Immature natural killer cell (primary cell): ENCODE results near the gene POLR1D. TPM values are rescaled to one million over a fixed set of nuclear protein-coding genes. Genes with fewer than 3 reads are reported as not detected.

Experiments used
- DNase-seq, 3 donors: peaks; one replicate each; pipeline ENCODE4 v3.0.0; 2022; ENCODE audit warnings: mixed read lengths in 1 of 3
- H3K27ac Mint-ChIP-seq, 6 donors: one replicate each; pipeline ENCODE4 v1.8.0; 2020; ENCODE audit warnings: mixed read lengths in 6 of 6, mild to moderate bottlenecking in 5 of 6, inconsistent platforms in 4 of 6, moderate library complexity in 3 of 6
- H3K27me3 Mint-ChIP-seq, 3 donors: one replicate each; pipeline ENCODE4 v1.8.0; 2020 to 2021; ENCODE audit warnings: low read depth in 3 of 3, mild to moderate bottlenecking in 3 of 3, mixed read lengths in 3 of 3, moderate library complexity in 3 of 3, inconsistent platforms in 1 of 3
- H3K36me3 Mint-ChIP-seq, 3 donors: one replicate each; pipeline ENCODE4 v1.8.0; 2020; ENCODE audit warnings: mixed read lengths in 3 of 3, inconsistent platforms in 2 of 3, mild to moderate bottlenecking in 2 of 3
- H3K4me1 Mint-ChIP-seq, 2 donors: one replicate each; pipeline ENCODE4 v1.8.0; 2020; ENCODE audit warnings: inconsistent platforms in 2 of 2, mild to moderate bottlenecking in 2 of 2, mixed read lengths in 2 of 2, moderate library complexity in 1 of 2
- H3K4me3 Mint-ChIP-seq, 5 donors: one replicate each; pipeline ENCODE4 v1.8.0; 2020; ENCODE audit warnings: mild to moderate bottlenecking in 5 of 5, mixed read lengths in 5 of 5, inconsistent platforms in 3 of 5, moderate library complexity in 3 of 5
- H3K9me3 Mint-ChIP-seq, 6 donors: one replicate each; pipeline ENCODE4 v1.8.0; 2020; ENCODE audit warnings: mild to moderate bottlenecking in 6 of 6, mixed read lengths in 6 of 6, inconsistent platforms in 4 of 6, moderate library complexity in 3 of 6
- polyA plus RNA-seq, 3 donors: library from polyadenylated mRNA; unstranded; fragments of 300-500 nt; fragmentation: Illumina TruSeq; gene quantifications; one replicate each; pipeline ENCODE4 v1.2.3, GENCODE V29; 2021

Gene POLR1D
- polyA plus RNA-seq, 3 donors from 2014 or later, result 66.9 to 109 (median 87.7) TPM

DNA sequence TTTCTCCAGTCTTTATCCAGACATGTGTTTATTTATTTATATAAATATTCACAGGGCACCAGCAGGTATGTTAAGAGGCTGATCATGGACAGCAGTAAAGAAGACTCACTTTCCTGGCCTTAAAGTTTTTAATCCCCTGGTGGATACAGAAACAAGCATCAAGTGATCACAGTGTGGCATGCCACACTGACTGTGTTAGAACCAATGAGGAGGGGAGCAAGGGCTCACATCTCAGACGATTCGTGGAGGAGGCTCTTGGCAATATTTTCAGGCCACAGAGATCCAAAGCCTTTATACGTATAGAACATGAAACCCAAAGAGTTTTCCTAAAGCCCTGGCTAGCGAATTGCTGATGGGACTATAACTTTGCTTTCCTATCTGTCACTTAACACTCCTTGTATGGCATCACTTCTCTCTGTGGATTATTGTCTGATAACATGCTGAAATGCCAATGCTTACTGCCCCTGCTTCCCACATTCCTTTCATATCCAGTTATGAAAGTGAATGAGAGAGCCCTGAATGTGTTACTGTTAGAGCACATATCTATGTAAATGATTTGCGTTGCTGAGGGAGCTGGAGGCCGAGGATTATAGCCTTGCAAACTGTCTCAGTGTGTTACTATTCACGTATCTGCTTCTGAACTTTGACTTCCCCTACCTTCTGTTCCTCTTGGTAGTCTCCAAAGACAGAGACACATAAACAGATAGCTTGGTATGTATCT, 37.6 kb downstream of the POLR1D start:
- Mint-ChIP-seq H3K36me3 (peaks cover 0 to 6% (median 3%) of the 10 kb centered on the region in 3 donors), H3K27ac (no peak overlapping the region), H3K4me3 (no peak overlapping the region)

GRCh38 chr13:27660511-27660910, 38.8 kb downstream of the POLR1D start:
- peaks cover 4 to 36% of the 10 kb centered on the region in 2 donors for H3K4me1 Mint-ChIP-seq
- DNase-seq, result no peak
- H3K4me3 Mint-ChIP-seq, result no peak overlapping the region
- no peak overlapping the region for H3K27ac Mint-ChIP-seq
- peaks cover 0 to 2% (median 0%) of the 10 kb centered on the region in 3 donors for H3K27me3 Mint-ChIP-seq
- H3K9me3 Mint-ChIP-seq, result no peaks in the 10 kb centered on the region
- peaks cover 0 to 10% (median 8%) of the 10 kb centered on the region in 3 donors for H3K36me3 Mint-ChIP-seq

More for the DNA sequence above, 37.6 kb downstream of the POLR1D start:
- Mint-ChIP-seq H3K27me3 (peaks cover 0 to 2% (median 0%) of the 10 kb centered on the region in 3 donors), H3K4me1 (peaks cover 7 to 36% of the 10 kb centered on the region in 2 donors), H3K9me3 (no peaks in the 10 kb centered on the region)
- DNase-seq, result no peak

DNA sequence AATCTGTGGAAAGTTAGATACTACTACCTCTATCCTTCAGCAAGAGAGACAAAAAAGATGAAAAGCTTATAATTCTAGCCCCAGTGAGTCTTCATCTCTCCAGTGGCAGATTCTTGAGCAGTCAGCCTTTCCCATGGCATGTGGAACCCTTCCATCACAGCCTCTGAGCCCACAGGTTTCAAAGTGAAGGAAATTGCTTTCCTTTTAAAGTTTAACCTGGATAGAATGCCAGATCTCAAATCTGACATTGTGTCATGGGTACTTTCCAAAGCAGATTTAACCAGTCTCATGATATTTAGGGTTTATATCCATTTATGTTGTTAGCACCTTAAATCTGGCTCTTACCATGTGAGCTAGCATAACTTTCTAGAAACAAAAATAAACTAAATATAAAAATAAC, 39.3 kb downstream of the POLR1D start:
- Mint-ChIP-seq H3K9me3 (no peaks in the 10 kb centered on the region), H3K27ac (peak overlapping the region in 2 of 6 donors; percentile 6 to 32), H3K4me3 (no peak overlapping the region), H3K36me3 (peaks cover 0 to 11% (median 9%) of the 10 kb centered on the region in 3 donors), H3K27me3 (peaks cover 0 to 2% (median 0%) of the 10 kb centered on the region in 3 donors), H3K4me1 (peaks cover 3 to 31% of the 10 kb centered on the region in 2 donors)
- DNase-seq, result no peak

GRCh38 chr13:27662738-27663470, 41.2 kb downstream of the POLR1D start:
- peaks cover 0 to 2% (median 0%) of the 10 kb centered on the region in 3 donors for H3K27me3 Mint-ChIP-seq
- peaks cover 6 to 16% (median 13%) of the 10 kb centered on the region in 3 donors for H3K36me3 Mint-ChIP-seq
- no peak overlapping the region for H3K4me3 Mint-ChIP-seq
- H3K27ac Mint-ChIP-seq, result no peak overlapping the region
- H3K4me1 Mint-ChIP-seq, result peaks cover 3 to 27% of the 10 kb centered on the region in 2 donors
- H3K9me3 Mint-ChIP-seq, result no peaks in the 10 kb centered on the region
- no peak for DNase-seq

DNA sequence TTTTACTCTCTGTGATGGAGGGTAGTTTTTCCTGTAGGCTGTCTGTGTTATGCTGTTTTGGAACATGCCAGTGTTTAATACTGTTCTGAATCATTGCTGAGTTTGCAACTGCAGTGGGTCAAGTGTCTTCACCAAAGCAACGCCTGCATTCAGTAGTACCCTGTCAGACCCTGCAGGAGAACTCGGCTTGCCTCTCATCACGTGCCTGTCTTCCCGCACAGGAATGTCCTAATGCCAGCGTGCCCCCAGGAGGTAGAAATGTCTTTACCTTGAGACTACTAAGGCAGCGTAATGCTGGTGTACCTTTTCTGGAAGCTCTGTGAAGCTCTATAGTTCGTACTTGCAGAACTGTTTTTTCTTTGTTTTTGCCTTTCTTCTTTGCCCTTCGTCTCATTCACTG, 42.3 kb downstream of the POLR1D start:
- Mint-ChIP-seq H3K27ac (no peak overlapping the region), H3K27me3 (peaks cover 0 to 2% (median 0%) of the 10 kb centered on the region in 3 donors)

DNA sequence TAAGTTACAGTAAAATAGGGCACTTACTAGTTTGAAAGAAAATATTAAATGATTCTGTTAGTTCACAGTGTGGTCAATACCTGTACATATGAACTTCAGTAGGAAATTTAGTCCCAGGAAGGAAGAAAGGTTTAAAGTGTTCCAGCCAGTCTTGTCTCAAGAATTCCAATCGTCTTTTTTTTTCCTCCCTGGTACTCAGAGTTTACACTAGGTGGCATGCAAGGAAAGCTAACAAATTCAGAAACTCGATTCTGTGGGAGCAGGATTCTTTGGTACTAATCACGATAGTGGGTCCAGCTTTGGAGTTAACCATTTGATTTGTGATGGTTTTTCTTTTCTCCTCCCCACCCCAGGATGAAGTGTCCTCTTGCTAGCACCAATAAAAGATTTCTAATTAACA, 43.6 kb downstream of the POLR1D start:
- Mint-ChIP-seq H3K4me3 (no peak overlapping the region), H3K27ac (no peak overlapping the region), H3K4me1 (peaks cover 3 to 27% of the 10 kb centered on the region in 2 donors), H3K27me3 (peaks cover 0 to 2% (median 0%) of the 10 kb centered on the region in 3 donors), H3K36me3 (peaks cover 6 to 13% (median 12%) of the 10 kb centered on the region in 3 donors), H3K9me3 (no peaks in the 10 kb centered on the region)
- DNase-seq, result no peak

More for the DNA sequence above, 42.3 kb downstream of the POLR1D start:
- peaks cover 6 to 16% (median 13%) of the 10 kb centered on the region in 3 donors for H3K36me3 Mint-ChIP-seq
- H3K4me3 Mint-ChIP-seq, result no peak overlapping the region
- H3K9me3 Mint-ChIP-seq, result no peaks in the 10 kb centered on the region
- DNase-seq, result no peak
- H3K4me1 Mint-ChIP-seq, result peaks cover 3 to 27% of the 10 kb centered on the region in 2 donors

GRCh38 chr13:27665761-27666160, 44.1 kb downstream of the POLR1D start:
- Mint-ChIP-seq H3K27me3 (peaks cover 0 to 2% (median 0%) of the 10 kb centered on the region in 3 donors), H3K36me3 (peaks cover 6 to 10% (median 10%) of the 10 kb centered on the region in 3 donors), H3K4me1 (peaks cover 1 to 23% of the 10 kb centered on the region in 2 donors), H3K9me3 (no peaks in the 10 kb centered on the region), H3K4me3 (no peak overlapping the region), H3K27ac (no peak overlapping the region)
- DNase-seq, result no peak

GRCh38 chr13:27666951-27667350, 45.3 kb downstream of the POLR1D start:
- DNase-seq, result no peak
- Mint-ChIP-seq H3K27ac (peak overlapping the region in 1 of 6 donors; percentile 23), H3K9me3 (no peaks in the 10 kb centered on the region), H3K4me3 (no peak overlapping the region), H3K4me1 (peaks cover 0 to 15% of the 10 kb centered on the region in 2 donors), H3K27me3 (peaks cover 0 to 2% (median 0%) of the 10 kb centered on the region in 3 donors), H3K36me3 (peaks cover 6 to 10% (median 9%) of the 10 kb centered on the region in 3 donors)

DNA sequence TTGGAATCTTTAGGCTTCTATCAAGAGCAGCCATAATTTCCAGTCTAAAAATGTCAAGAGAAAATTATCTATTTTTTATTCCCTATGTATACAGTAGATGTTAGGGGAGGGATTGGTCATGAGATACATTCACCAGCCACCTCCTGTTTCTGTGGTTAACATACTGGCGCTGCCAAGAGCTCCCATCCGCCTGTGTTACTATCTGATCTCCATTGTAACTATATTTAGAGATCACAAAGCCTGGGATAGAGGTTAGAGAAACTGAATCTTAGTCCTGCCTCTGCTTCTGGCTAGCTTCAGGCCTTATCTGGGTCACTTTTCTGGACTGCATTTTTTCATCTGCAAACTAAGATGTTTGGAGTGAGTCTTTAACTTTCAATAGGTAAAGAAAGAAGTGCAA, 46.3 kb downstream of the POLR1D start:
- H3K27ac Mint-ChIP-seq, result no peak overlapping the region

GRCh38 chr13:27670861-27671260, 49.2 kb downstream of the POLR1D start:
- Mint-ChIP-seq H3K27me3 (peaks cover 0 to 4% (median 0%) of the 10 kb centered on the region in 3 donors), H3K27ac (no peak overlapping the region), H3K9me3 (peaks cover 0 to 2% (median 0%) of the 10 kb centered on the region in 6 donors), H3K4me1 (no peaks in the 10 kb centered on the region), H3K4me3 (no peak overlapping the region), H3K36me3 (peaks cover 4 to 10% (median 4%) of the 10 kb centered on the region in 3 donors)
- no peak for DNase-seq

More for the DNA sequence above, 46.3 kb downstream of the POLR1D start:
- peaks cover 0 to 12% of the 10 kb centered on the region in 2 donors for H3K4me1 Mint-ChIP-seq
- peaks cover 8 to 10% (median 9%) of the 10 kb centered on the region in 3 donors for H3K36me3 Mint-ChIP-seq
- DNase-seq, result no peak
- H3K27me3 Mint-ChIP-seq, result peaks cover 0 to 2% (median under 1%) of the 10 kb centered on the region in 3 donors
- no peak overlapping the region for H3K4me3 Mint-ChIP-seq
- peaks cover 0 to 2% (median 0%) of the 10 kb centered on the region in 6 donors for H3K9me3 Mint-ChIP-seq

DNA sequence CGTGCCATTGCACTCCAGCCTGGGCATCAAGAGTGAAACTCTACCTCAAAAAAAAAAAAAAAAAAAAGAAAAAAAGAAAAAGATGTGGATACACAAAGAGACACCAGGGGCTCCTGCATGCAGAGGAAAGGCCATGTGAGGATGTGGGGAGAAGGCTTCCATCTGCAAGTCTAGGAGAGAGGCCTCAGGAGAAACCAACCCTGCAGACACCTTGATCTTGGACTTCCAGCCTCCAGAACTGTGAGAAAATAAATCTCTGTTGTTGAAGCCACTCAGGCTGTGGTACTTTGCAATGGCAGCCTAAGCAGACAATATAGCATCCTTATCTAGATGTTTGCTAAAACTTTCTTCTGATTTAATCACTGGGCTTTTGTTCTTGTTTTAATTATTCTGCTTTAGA, 50.3 kb downstream of the POLR1D start:
- Mint-ChIP-seq H3K27ac (no peak overlapping the region), H3K27me3 (peaks cover 0 to 4% (median 0%) of the 10 kb centered on the region in 3 donors), H3K36me3 (peaks cover 0 to 5% (median under 1%) of the 10 kb centered on the region in 3 donors), H3K4me3 (no peak overlapping the region), H3K9me3 (peaks cover 0 to 2% (median 0%) of the 10 kb centered on the region in 6 donors), H3K4me1 (no peaks in the 10 kb centered on the region)
- no peak for DNase-seq
